Calu3 (cell line): ENCODE measurements around the gene WDR88. TPM values are rescaled to one million over a fixed set of nuclear protein-coding genes. Genes with fewer than 3 reads are reported as not detected.

ENCODE experiments used
- BruUV-seq: library from RNA; stranded (reverse); fragments of 400-500 nt; replicated peaks from 2 replicates; lab custom pipeline; 2021; lab: Mats Ljungman, UMichigan
- CTCF ChIA-PET: fragments of 300-600 bp; sonication (Branson Sonifier 250); formaldehyde crosslinking; loops from one replicate; lab custom pipeline; 2022; ENCODE audit warnings: antibody characterized with exemption; lab: Charles Lee
- DNase-seq: peaks from one replicate; pipeline ENCODE4 v3.0.0; 2022
- H3K27ac Mint-ChIP-seq: one replicate; pipeline ENCODE4 v1.8.0; 2022; ENCODE audit warnings: mixed read lengths; ENCODE audit not compliant: unreplicated experiment
- H3K27me3 Mint-ChIP-seq: one replicate; pipeline ENCODE4 v1.8.0; 2022; ENCODE audit warnings: mixed read lengths; ENCODE audit not compliant: unreplicated experiment
- H3K36me3 Mint-ChIP-seq: one replicate; pipeline ENCODE4 v1.8.0; 2022; ENCODE audit warnings: mild to moderate bottlenecking, moderate library complexity, mixed read lengths; ENCODE audit not compliant: insufficient read depth, unreplicated experiment
- H3K4me1 Mint-ChIP-seq: one replicate; pipeline ENCODE4 v1.8.0; 2022; ENCODE audit warnings: mild to moderate bottlenecking, low read depth, mixed read lengths; ENCODE audit not compliant: unreplicated experiment
- H3K4me3 Mint-ChIP-seq: one replicate; pipeline ENCODE4 v1.8.0; 2022; ENCODE audit warnings: mild to moderate bottlenecking, low read depth, moderate library complexity, mixed read lengths; ENCODE audit not compliant: unreplicated experiment
- H3K9me3 Mint-ChIP-seq: one replicate; pipeline ENCODE4 v1.8.0; 2022; ENCODE audit warnings: low read depth, mixed read lengths; ENCODE audit not compliant: unreplicated experiment
- intact Hi-C: fragments of 100-400 bp; cut with micrococcal nuclease; formaldehyde crosslinking; loops from one replicate; pipeline ENCODE4 v1.10.0; 2022; ENCODE audit not compliant: unreplicated experiment
- total RNA-seq: library from RNA; stranded (reverse); gene quantifications from 2 replicates; pipeline ENCODE4 v1.2.3, GENCODE V29; 2022
- TF ChIP-seq, protein P1 (sequence below): fragments of 200-600 bp; IDR thresholded peaks from one replicate; pipeline ENCODE4 v1.8.0; 2022; ENCODE audit warnings: antibody characterized with exemption; ENCODE audit not compliant: unreplicated experiment

Gene WDR88
- total RNA-seq, 1 experiment from 2014 or later: not detected

DNA sequence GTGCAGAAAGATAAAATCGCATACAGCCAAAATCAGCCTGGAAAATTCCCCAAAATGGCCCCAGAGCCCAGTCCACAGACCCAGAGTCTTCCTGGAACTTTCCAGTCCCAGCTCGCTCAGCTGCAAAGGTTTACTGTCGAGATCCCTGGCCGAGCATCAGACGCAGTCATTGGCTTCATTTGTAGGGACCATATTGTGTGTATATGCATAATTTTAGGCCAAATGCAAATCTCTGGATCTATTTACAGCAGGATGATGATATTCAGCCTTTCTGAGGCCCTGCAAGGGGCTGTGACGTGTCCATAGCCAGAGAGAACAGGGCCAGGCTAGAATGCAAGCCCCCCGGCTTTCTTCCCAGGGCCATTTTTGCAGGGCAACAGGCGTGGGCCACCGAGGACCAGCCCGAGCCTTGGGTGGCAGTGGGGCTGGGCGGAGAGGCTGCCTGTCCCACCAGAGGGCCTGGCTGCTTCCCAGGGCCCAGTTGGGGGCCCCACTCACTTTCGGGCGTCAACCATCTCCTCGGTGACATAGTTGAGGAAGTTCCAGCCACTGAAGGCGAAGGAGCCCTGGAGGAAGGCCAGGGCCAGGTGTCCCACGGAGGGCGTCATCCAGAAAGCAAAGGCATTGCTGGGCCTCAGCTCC is 80.0 kb downstream of the WDR88 start:
- Mint-ChIP-seq H3K27me3 (peaks cover 65% of the 10 kb centered on the region), H3K4me3 (no peak overlapping the region), H3K36me3 (no peaks in the 10 kb centered on the region), H3K9me3 (no peaks in the 10 kb centered on the region), H3K27ac (no peak overlapping the region), H3K4me1 (no peaks in the 10 kb centered on the region)
- no peak for DNase-seq
- CTCF ChIA-PET: interaction anchor here (0.5 kb wide), 2 partner anchors 102 to 437 kb away, joined by 3 read pairs; no protein-coding TSS in a partner anchor
- intact Hi-C loops: no loop called here
- BruUV-seq: no TSS peak
- TF ChIP-seq, protein P1, sequence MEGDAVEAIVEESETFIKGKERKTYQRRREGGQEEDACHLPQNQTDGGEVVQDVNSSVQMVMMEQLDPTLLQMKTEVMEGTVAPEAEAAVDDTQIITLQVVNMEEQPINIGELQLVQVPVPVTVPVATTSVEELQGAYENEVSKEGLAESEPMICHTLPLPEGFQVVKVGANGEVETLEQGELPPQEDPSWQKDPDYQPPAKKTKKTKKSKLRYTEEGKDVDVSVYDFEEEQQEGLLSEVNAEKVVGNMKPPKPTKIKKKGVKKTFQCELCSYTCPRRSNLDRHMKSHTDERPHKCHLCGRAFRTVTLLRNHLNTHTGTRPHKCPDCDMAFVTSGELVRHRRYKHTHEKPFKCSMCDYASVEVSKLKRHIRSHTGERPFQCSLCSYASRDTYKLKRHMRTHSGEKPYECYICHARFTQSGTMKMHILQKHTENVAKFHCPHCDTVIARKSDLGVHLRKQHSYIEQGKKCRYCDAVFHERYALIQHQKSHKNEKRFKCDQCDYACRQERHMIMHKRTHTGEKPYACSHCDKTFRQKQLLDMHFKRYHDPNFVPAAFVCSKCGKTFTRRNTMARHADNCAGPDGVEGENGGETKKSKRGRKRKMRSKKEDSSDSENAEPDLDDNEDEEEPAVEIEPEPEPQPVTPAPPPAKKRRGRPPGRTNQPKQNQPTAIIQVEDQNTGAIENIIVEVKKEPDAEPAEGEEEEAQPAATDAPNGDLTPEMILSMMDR: no peak

DNA sequence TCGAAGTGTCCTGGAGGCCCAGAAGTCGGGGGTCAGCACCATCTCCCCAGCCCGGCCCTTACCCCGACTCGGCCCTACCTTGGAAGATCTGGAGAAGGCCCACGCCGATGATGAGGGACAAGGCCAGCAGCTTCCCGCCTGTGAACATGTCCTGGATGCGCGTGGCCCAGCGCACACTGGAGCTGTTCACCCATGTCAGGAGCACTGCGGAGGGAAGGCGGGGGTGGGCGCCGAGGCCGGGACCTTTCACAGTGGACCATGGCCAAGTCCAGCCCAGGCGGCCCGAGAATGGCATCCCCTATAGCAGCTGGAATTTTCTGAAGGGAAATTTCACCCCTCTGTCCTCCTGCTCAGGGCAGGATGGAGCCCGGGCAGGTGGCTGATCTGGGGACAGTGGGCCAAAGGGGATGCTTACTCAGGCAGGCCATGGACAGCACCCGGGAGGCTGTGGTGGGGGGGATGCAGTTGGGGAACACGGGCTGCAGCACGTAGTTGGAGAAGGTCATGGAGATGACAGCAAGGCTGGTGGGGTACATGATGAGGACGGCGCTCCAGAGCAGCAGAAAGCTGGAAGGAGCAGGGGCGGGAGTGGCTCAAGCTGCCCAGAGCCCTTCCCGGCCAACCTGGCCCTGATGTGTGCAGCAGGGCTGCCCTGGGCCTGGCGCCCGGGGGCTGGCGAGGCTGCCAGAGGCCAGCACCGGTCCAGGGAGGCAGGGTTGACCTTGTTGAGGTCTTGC is 80.7 kb downstream of the WDR88 start:
- Mint-ChIP-seq H3K4me1 (no peaks in the 10 kb centered on the region), H3K9me3 (no peaks in the 10 kb centered on the region), H3K36me3 (no peaks in the 10 kb centered on the region), H3K27ac (no peak overlapping the region), H3K4me3 (no peak overlapping the region), H3K27me3 (peaks cover 67% of the 10 kb centered on the region)
- TF ChIP-seq, protein P1: no peak
- no peak for DNase-seq
- CTCF ChIA-PET: interaction anchor here (0.5 kb wide), 1 partner anchor 436 kb away, joined by 3 read pairs; no protein-coding TSS in a partner anchor
- no TSS peak for BruUV-seq
- intact Hi-C loops: no loop called here

DNA sequence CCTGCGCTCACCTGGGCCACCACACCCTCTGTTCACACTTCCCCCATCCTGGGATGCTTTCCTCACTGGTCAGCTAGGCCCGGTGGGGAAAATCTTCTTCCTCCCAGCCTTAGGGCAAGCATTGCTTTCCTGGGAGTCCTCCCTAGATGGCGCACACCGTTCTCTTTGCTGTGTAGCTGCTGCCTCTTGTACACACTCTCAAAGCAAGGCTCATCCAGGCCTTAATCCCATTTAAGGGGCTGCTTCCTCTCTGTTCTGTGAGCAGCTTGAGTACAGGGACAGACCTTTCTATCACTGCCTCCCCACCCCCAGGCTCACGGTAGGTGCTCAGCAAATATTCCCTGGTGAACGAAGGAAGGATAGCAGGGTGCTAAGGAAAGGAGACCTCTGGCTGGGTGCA is 82.7 kb downstream of the WDR88 start:
- Mint-ChIP-seq H3K27ac (no peak overlapping the region), H3K27me3 (peaks cover 68% of the 10 kb centered on the region), H3K4me1 (no peaks in the 10 kb centered on the region), H3K36me3 (no peaks in the 10 kb centered on the region), H3K4me3 (no peak overlapping the region), H3K9me3 (no peaks in the 10 kb centered on the region)
- CTCF ChIA-PET: no interaction called here
- DNase-seq: peak; percentile 58
- BruUV-seq: no TSS peak
- TF ChIP-seq, protein P1: peak; percentile 31
- intact Hi-C loops: no loop called here

DNA sequence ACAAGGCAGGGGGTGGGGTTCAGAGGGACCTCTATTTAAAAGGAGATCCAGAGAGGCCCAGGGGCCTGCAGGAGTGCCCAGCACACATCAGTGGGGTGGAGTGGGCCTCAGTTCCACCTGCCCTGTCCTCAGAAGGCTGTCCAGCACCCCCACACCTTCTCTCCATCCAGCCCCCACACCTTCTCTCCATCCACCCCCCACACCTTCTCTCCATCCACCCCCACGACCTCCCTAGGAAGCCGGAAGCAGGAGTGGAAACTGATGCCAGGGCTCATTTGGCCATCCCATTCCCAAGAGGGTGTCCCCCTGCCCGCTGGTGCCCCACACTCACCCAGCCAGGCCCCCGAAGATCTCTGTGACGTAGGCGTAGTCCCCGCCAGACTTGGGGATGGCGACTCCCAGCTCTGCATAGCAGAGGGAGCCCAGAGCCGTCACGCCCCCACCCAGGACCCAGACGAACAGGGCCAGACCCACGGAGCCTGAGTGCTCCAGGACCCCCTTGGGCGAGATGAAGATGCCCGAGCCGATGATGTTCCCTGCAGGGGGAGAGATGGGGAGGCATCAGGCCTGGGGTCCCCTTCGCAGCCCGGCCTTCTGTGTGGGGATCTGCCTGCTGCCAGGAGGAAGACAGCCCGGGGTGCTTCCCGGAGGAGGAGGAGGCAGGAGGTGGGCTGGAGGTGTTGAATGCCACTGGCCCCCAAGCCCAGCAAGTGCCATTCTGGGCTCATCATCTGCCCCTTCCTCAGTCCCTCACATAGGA is 83.7 kb downstream of the WDR88 start:
- intact Hi-C loops: no loop called here

More for the DNA sequence above, 83.7 kb downstream of the WDR88 start:
- peaks cover 7% of the 10 kb centered on the region for H3K4me1 Mint-ChIP-seq
- no peak overlapping the region for H3K4me3 Mint-ChIP-seq
- CTCF ChIA-PET: no interaction called here
- no TSS peak for BruUV-seq
- peaks cover 74% of the 10 kb centered on the region for H3K27me3 Mint-ChIP-seq
- TF ChIP-seq, protein P1: no peak
- no peak for DNase-seq
- H3K36me3 Mint-ChIP-seq: no peaks in the 10 kb centered on the region
- H3K9me3 Mint-ChIP-seq: no peaks in the 10 kb centered on the region
- H3K27ac Mint-ChIP-seq: no peak overlapping the region
